Measurements from ENCODE around the gene ASAH2B.

DNA sequence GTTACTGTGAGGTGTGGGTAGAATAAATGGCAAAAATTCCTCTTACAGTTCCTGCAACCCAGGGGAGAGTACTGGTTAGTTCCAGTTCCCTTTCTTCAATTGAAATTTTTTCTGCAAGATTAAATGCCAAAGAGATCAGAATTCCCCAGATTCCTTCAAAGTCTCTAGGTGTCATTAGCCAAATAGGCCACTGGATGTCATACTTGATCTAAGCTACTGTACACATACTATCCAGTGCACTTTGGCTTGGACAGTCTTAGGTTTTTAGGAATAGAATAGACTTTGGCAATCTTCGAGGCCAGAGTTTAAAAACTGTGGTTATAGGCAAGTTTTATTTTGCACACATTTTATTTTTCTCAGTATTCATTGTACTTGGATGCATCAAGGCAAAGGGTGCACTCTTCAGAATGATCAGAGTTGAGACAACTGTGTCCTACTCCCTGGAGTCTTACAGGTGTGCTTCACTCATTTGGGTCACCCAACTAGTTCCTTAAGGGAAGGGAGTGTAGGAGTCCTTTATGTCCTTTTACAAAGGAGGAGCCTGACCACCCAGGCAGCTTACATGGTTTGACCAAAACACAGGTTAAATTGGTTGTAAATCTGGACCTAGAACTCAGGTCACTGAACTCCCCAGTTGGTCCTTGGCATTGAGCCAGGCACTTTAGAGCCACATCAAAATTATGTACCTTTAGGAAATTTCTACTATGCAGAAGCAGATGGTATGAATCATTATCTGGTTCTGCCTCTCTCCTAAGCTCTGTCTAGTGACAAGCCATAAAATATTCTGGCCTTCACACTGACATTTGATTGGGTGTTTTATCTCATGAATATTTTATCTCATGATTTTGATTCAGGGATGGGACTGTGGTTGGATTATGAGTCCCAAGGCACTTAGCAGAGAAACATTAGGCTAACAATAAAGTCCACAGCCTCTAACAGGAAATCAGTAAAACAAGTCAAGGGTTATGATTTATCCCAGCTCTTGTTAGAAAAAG is 49.5 kb downstream of the ASAH2B start:
- peak; percentile 69 for TF ChIP-seq CTCF (IDR thresholded peaks at IDR 0.05)
- TF ChIP-seq POLR2AphosphoS5 (IDR thresholded peaks at IDR 0.05; ENCODE audit: low read depth, low read length): no peak
- TF ChIP-seq TCF7L2 (IDR thresholded peaks at IDR 0.05; ENCODE audit: low read depth, low read length): no peak

Data from Panc1 (cell line).